Measurements from ENCODE around the gene IMP4. TPM values are rescaled to one million over a fixed set of nuclear protein-coding genes. Genes with fewer than 3 reads are reported as not detected.
A peak's percentile ranks its signal among the peaks of the same experiment; 100 is the strongest.

IMP4 gene
- total and polyA plus RNA-seq, 2 of the 8 experiments (the other 6 are each of a cell fraction or from before 2014, with no cell fraction given): 96.8 to 194 TPM

GRCh38 chr2:130342533-130343275 is at the start of gene IMP4 (continued):
- TF ChIP-seq POLR2AphosphoS5 (IDR thresholded peaks at IDR 0.05; ENCODE audit: low read depth, low read length) (peak; percentile 78), SIN3A (conservative IDR thresholded peaks at IDR 0.05 in 1 of 2, IDR thresholded peaks at IDR 0.05 in 1 of 2; ENCODE audit: low read depth in 1 of 2, low read length in 2 of 2) (peak; percentile 80 to 97; a peak in 3 of 4 replicates), SP1 (IDR thresholded peaks at IDR 0.05; ENCODE audit: low read depth, low read length) (0 out of 2 replicates have a peak, but pooled peaks have one; percentile 56), SP4 (IDR thresholded peaks at IDR 0.05; ENCODE audit: low read length) (peak; percentile 76; the same call in 1 of the 2 replicates), KDM4A (IDR thresholded peaks at IDR 0.05; ENCODE audit: low read depth, low read length, severe bottlenecking) (peak; percentile 68), RAD21 (IDR thresholded peaks at IDR 0.05 in 1 of 2, conservative IDR thresholded peaks at IDR 0.05 in 1 of 2; ENCODE audit: low read depth in 2 of 2, low read length in 2 of 2) (peak; percentile 16 to 37; a peak in 2 of 4 replicates), TBP (IDR thresholded peaks at IDR 0.05; ENCODE audit: low read depth, low read length) (peak; percentile 48), TAF1 (IDR thresholded peaks at IDR 0.05; ENCODE audit: low read depth, low read length) (peak; percentile 67), CEBPB (IDR thresholded peaks at IDR 0.05; ENCODE audit: low read depth, low read length) (no peak), TEAD4 (IDR thresholded peaks at IDR 0.05; ENCODE audit: low read depth, low read length) (peak; percentile 23; the same call in 1 of the 2 replicates), YY1 (IDR thresholded peaks at IDR 0.05; ENCODE audit: low read depth, low read length) (peak; percentile 100), HDAC6 (IDR thresholded peaks at IDR 0.05; ENCODE audit: low read depth, low read length) (no peak), SIX5 (IDR thresholded peaks at IDR 0.05; ENCODE audit: low read depth, low read length) (peak; percentile 74), BACH1 (IDR thresholded peaks at IDR 0.05; ENCODE audit: low read length) (peak; percentile 93), SRF (IDR thresholded peaks at IDR 0.05; ENCODE audit: low read depth, low read length) (0 out of 2 replicates have a peak, but pooled peaks have one; percentile 39), CBX8 (IDR thresholded peaks at IDR 0.05; ENCODE audit: borderline replicate concordance, low read depth, low read length) (no peak), JUN (IDR thresholded peaks at IDR 0.05; ENCODE audit: low read depth, low read length) (no peak), RBBP5 (IDR thresholded peaks at IDR 0.05; ENCODE audit: borderline replicate concordance, low read depth, low read length) (0 out of 2 replicates have a peak, but pooled peaks have one; percentile 68), POLR2A (IDR thresholded peaks at IDR 0.05; ENCODE audit: control extremely low read depth in 1 of 2, low read depth in 2 of 2, low read length in 2 of 2) (peak; percentile 7 to 61; a peak in 1 of 3 replicates), CREB1 (IDR thresholded peaks at IDR 0.05) (no peak; the same call in none of the 2 replicates), PHF8 (conservative IDR thresholded peaks at IDR 0.05; ENCODE audit: low read depth, low read length) (peak; percentile 75; the same call in 1 of the 2 replicates), RXRA (IDR thresholded peaks at IDR 0.05; ENCODE audit: insufficient read depth, low read depth, low read length) (no peak)
- TF ChIP-seq, protein P1, sequence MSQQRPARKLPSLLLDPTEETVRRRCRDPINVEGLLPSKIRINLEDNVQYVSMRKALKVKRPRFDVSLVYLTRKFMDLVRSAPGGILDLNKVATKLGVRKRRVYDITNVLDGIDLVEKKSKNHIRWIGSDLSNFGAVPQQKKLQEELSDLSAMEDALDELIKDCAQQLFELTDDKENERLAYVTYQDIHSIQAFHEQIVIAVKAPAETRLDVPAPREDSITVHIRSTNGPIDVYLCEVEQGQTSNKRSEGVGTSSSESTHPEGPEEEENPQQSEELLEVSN (IDR thresholded peaks at IDR 0.05): no peak

All from H1 (cell line).